HG03103 (cell line): ENCODE results near the gene AKAP3.

Source experiments
- ATAC-seq: cut with Tn5 transposase; IDR thresholded peaks from one replicate; pipeline ENCODE4 v1.9.1; 2021; ENCODE audit warnings: low read depth; ENCODE audit not compliant: unreplicated experiment

Gene AKAP3

GRCh38 chr12:4603946-4604345 lies 44.9 kb downstream of the AKAP3 start:
- ATAC-seq = no peak

GRCh38 chr12:4603421-4603820 lies 45.4 kb downstream of the AKAP3 start:
- ATAC-seq = no peak

GRCh38 chr12:4595881-4596280 lies 53.0 kb downstream of the AKAP3 start:
- ATAC-seq = no peak

- no peak for ATAC-seq
Measured at GRCh38 chr12:4591180-4591687, 57.6 kb downstream of the AKAP3 start.

GRCh38 chr12:4589941-4590340 lies 58.9 kb downstream of the AKAP3 start:
- ATAC-seq = no peak

- no peak for ATAC-seq
Measured at GRCh38 chr12:4588916-4589315, 59.9 kb downstream of the AKAP3 start.

GRCh38 chr12:4587108-4587507 lies 61.7 kb downstream of the AKAP3 start:
- no peak for ATAC-seq

- no peak for ATAC-seq
Measured at GRCh38 chr12:4586500-4586899, 62.4 kb downstream of the AKAP3 start.

- no peak for ATAC-seq
Measured at GRCh38 chr12:4584896-4585295, 64.0 kb downstream of the AKAP3 start.

GRCh38 chr12:4584281-4584680 lies 64.6 kb downstream of the AKAP3 start:
- ATAC-seq = no peak

GRCh38 chr12:4580281-4580688 lies 68.6 kb downstream of the AKAP3 start:
- ATAC-seq = no peak

GRCh38 chr12:4579305-4580102 lies 69.3 kb downstream of the AKAP3 start:
- no peak for ATAC-seq

- ATAC-seq = no peak
Measured at GRCh38 chr12:4572680-4573079, 76.2 kb downstream of the AKAP3 start.

GRCh38 chr12:4569261-4569660 lies 79.6 kb downstream of the AKAP3 start:
- no peak for ATAC-seq

GRCh38 chr12:4567073-4567881 lies 81.6 kb downstream of the AKAP3 start:
- ATAC-seq = peak; percentile 58

GRCh38 chr12:4566474-4566873 lies 82.4 kb downstream of the AKAP3 start:
- ATAC-seq = no peak
